Caco-2 (cell line): Measurements from ENCODE around the gene SEC14L1. TPM values are rescaled to one million over a fixed set of nuclear protein-coding genes. Genes with fewer than 3 reads are reported as not detected.

Source experiments
- BruUV-seq: library from RNA; stranded (reverse); fragments of 400-500 nt; replicated peaks from 2 replicates; lab custom pipeline; 2021; lab: Mats Ljungman, UMichigan
- CTCF ChIA-PET: fragments of 300-600 bp; sonication (Branson Sonifier 250); formaldehyde crosslinking; loops from one replicate; lab custom pipeline; 2022; ENCODE audit warnings: antibody characterized with exemption; lab: Charles Lee
- POLR2A ChIA-PET: fragments of 300-600 bp; sonication (Branson Sonifier 250); formaldehyde crosslinking; loops from one replicate; lab custom pipeline; 2022; ENCODE audit warnings: antibody characterized with exemption; lab: Charles Lee
- DNase-seq, 2 experiments: peaks; one replicate each; pipeline versions ENCODE4 v3.0.0 to v3.0.0-alpha.2; 2020 to 2022
- H3K27me3 ChIP-seq: replicated peaks from 2 replicates; pipeline ENCODE4 v1.6.0; 2011; ENCODE audit warnings: low read length; ENCODE audit not compliant: control insufficient read depth, insufficient read depth
- H3K36me3 ChIP-seq: 2 replicates; pipeline ENCODE4 v1.5.1; 2011; ENCODE audit warnings: low read length; ENCODE audit not compliant: control insufficient read depth, insufficient read depth
- H3K4me1 ChIP-seq: fragments of 250-450 bp; sonication (Bioruptor Pico); 2 replicates; pipeline ENCODE4 v1.5.1; 2020; ENCODE audit warnings: mild to moderate bottlenecking
- H3K4me3 ChIP-seq: 2 replicates; pipeline ENCODE4 v1.5.1; 2011; ENCODE audit warnings: low read depth, mild to moderate bottlenecking, control low read depth, low read length
- H3K9me3 ChIP-seq: fragments of 250-450 bp; sonication (Bioruptor Pico); 2 replicates; pipeline ENCODE4 v1.5.1; 2020; ENCODE audit warnings: mild to moderate bottlenecking, moderate library complexity
- H3K27ac Mint-ChIP-seq: one replicate; pipeline ENCODE4 v1.8.0; 2022; ENCODE audit warnings: mixed read lengths; ENCODE audit not compliant: unreplicated experiment
- H3K27me3 Mint-ChIP-seq: one replicate; pipeline ENCODE4 v1.8.0; 2022; ENCODE audit warnings: mixed read lengths; ENCODE audit not compliant: insufficient read depth, unreplicated experiment
- H3K36me3 Mint-ChIP-seq: one replicate; pipeline ENCODE4 v1.8.0; 2022; ENCODE audit warnings: mild to moderate bottlenecking, mixed read lengths; ENCODE audit not compliant: insufficient read depth, unreplicated experiment
- H3K4me1 Mint-ChIP-seq: one replicate; pipeline ENCODE4 v1.8.0; 2022; ENCODE audit warnings: low read depth, mixed read lengths; ENCODE audit not compliant: unreplicated experiment
- H3K4me3 Mint-ChIP-seq: one replicate; pipeline ENCODE4 v1.8.0; 2022; ENCODE audit warnings: mild to moderate bottlenecking, moderate library complexity, mixed read lengths; ENCODE audit not compliant: unreplicated experiment
- H3K9me3 Mint-ChIP-seq: one replicate; pipeline ENCODE4 v1.8.0; 2022; ENCODE audit warnings: mixed read lengths; ENCODE audit not compliant: unreplicated experiment
- CTCF ChIP-seq, 2 experiments: fragments of 200-600 bp in 1 of 2; IDR thresholded peaks; 1 replicate in 1 of 2; 2 replicates in 1 of 2; pipeline versions ENCODE4 v1.5.1 to v1.8.0; 2011 to 2022; ENCODE audit warnings: antibody characterized with exemption in 1 of 2, control low read depth in 1 of 2, inconsistent platforms in 1 of 2, low read depth in 1 of 2, low read length in 1 of 2, mild to moderate bottlenecking in 1 of 2, moderate library complexity in 1 of 2; ENCODE audit not compliant: insufficient read depth in 1 of 2, severe bottlenecking in 1 of 2, unreplicated experiment in 1 of 2
- intact Hi-C: fragments of 100-400 bp; cut with micrococcal nuclease; formaldehyde crosslinking; loops from one replicate; pipeline ENCODE4 v1.10.0; 2022; ENCODE audit not compliant: unreplicated experiment
- total RNA-seq: library from RNA; stranded (reverse); gene quantifications from 2 replicates; pipeline ENCODE4 v1.2.3, GENCODE V29; 2022

The SEC14L1 gene
- total RNA-seq, 1 experiment from 2014 or later: 92.0 TPM

DNA sequence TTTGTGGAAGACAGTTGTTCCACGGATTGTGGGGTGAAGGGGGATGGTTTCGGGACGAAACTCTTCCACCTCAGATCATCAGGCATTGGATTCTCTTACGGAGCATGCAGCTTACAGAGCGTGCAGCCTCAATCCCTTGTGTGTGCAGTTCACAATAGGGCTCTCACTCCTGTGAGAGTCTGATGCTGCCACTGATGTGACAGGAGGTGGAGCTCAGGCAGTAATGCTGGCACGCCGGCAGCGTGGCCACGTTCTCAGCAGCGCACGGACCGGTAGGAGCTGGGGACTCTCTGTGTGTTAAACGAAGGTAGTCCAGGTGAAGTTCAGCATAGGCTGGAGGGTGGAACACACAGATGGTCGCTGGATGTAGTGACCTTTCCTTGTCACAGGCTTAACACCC is 37.8 kb downstream of the SEC14L1 start:
- H3K36me3 ChIP-seq: peaks cover 2% of the 10 kb centered on the region
- Mint-ChIP-seq H3K27me3 (no peaks in the 10 kb centered on the region), H3K4me1 (peaks cover 18% of the 10 kb centered on the region), H3K27ac (no peak overlapping the region), H3K9me3 (peaks cover 17% of the 10 kb centered on the region), H3K4me3 (no peak overlapping the region), H3K36me3 (peaks cover 13% of the 10 kb centered on the region)
- CTCF ChIA-PET: interaction anchor here (0.6 kb wide), 1 partner anchor 1530 kb away, joined by 3 read pairs; no protein-coding TSS in a partner anchor
- no peak for TF ChIP-seq CTCF (IDR thresholded peaks at IDR 0.05; ENCODE audit: insufficient read depth in 1 of 2, low read depth in 1 of 2, low read length in 1 of 2, severe bottlenecking in 1 of 2, unreplicated experiment in 1 of 2)
- H3K4me1 ChIP-seq: no peaks in the 10 kb centered on the region
- H3K4me3 ChIP-seq: no peak overlapping the region
- intact Hi-C loops: no loop called here
- BruUV-seq: no TSS peak
- no peak for DNase-seq
- no peaks in the 10 kb centered on the region for H3K27me3 ChIP-seq
- POLR2A ChIA-PET: no interaction called here
- H3K9me3 ChIP-seq: peaks cover 16% of the 10 kb centered on the region

DNA sequence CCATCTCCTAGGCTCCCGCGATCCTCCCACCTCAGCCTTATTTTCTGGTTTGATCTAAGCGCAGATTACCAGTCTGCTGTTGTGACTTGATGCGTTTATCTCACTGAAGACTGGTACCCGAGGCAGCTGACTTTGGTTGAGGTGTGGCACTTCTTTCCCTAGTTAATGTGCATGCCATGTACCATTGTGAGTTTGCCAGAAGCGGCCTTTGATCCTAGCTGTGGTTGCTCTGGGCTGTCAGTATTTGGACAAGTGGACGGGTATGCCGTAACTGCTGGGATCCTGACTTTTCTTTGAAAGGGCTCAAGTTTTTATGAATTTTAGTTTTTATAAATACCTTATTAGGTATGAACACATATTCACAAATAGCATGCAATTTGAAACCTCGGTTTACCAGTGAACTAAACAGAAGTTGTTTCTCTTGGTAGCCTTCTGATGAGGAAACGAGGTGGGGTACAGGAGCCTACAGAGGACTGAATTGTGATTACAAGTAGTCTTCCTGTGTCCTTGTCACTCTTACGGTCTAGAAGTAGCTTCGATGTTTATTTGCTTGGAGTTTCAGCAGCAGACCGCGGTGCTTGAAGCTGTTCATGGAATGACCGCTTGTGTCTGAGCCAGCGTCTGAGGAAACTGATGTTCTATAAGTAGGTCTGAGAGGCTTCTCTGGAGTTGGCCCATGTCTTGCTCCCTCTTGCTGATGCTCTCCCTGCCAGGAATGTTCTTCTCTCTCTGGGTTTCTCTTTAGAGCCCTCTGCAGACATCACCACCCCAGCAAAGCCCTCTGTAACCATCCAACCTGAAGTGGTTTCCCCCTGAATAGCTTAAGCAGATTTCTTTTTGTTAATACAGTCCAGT is 40.0 kb downstream of the SEC14L1 start:
- intact Hi-C loops: no loop called here
- Histone ChIP-seq H3K4me1 (peaks cover 11% of the 10 kb centered on the region), H3K36me3 (no peaks in the 10 kb centered on the region; the same call in 1 of the 2 replicates), H3K4me3 (no peak overlapping the region), H3K27me3 (no peaks in the 10 kb centered on the region), H3K9me3 (no peaks in the 10 kb centered on the region)
- ChIA-PET CTCF (no interaction called here), POLR2A (no interaction called here)
- H3K36me3 Mint-ChIP-seq: no peaks in the 10 kb centered on the region
- H3K27me3 Mint-ChIP-seq: no peaks in the 10 kb centered on the region
- H3K4me3 Mint-ChIP-seq: no peak overlapping the region
- no peak for DNase-seq
- peaks cover 18% of the 10 kb centered on the region for H3K4me1 Mint-ChIP-seq
- no peaks in the 10 kb centered on the region for H3K9me3 Mint-ChIP-seq
- no peak for TF ChIP-seq CTCF (IDR thresholded peaks at IDR 0.05; ENCODE audit: insufficient read depth in 1 of 2, low read depth in 1 of 2, low read length in 1 of 2, severe bottlenecking in 1 of 2, unreplicated experiment in 1 of 2)
- no TSS peak for BruUV-seq
- H3K27ac Mint-ChIP-seq: no peak overlapping the region

DNA sequence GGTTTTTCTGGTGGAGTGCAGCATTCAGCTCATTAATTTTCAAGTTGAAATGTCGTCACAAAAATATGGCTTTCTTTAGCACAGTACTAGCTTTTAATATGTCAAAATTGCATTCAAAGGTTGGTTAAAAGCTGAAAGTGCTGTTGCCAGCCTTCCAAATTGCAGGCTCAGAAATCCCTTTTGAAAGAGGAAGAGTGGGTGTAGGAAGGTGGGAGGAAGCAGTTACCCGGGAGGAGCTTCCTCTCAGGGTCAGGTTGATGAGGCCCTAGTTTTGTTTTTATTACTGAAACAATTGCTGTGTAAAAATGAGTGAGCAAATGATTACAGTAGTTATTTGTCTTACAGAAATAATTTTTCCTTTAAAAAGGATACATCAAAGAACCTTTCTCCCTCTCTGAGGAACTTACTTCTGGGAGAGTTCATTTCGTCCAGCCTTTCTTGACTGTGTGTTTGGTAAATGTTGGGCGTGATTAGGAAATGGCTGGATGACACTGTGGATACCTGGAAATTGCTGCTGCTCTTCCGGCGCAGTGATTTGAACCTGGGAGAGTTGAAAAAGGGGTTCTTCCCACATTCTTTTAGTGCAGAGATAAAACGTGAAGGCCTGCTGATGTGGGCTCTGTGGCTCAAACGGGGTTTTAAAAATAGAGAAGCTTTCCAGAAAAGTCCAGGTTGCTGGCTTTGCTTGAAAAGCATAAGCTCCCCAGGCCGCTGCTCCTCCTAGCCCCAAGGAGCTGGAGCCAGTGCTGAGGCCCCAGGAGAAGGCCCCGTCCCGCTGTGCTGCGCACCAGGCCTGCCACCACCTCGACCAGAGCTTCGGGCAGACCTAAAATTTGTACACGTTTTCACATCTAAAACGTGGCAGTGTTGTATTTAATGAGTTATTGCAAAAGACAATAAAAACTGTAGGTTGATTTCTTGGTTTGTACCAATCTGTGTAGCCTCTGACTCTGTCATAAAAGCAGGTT is 41.7 kb downstream of the SEC14L1 start:
- no peaks in the 10 kb centered on the region for H3K9me3 Mint-ChIP-seq
- intact Hi-C loops: no loop called here
- H3K27me3 Mint-ChIP-seq: no peaks in the 10 kb centered on the region
- H3K36me3 Mint-ChIP-seq: no peaks in the 10 kb centered on the region
- DNase-seq: no peak
- peaks cover 19% of the 10 kb centered on the region for H3K4me1 ChIP-seq
- no peaks in the 10 kb centered on the region; the same call in 1 of the 2 replicates for H3K36me3 ChIP-seq
- H3K4me3 ChIP-seq: no peak overlapping the region
- no peak overlapping the region for H3K27ac Mint-ChIP-seq
- ChIA-PET POLR2A (no interaction called here), CTCF (interaction anchor here (0.5 to 1.2 kb wide), 2 partner anchors 94 to 388 kb away, joined by 3 to 4 read pairs; no protein-coding TSS in a partner anchor)
- no peaks in the 10 kb centered on the region for H3K9me3 ChIP-seq
- H3K4me3 Mint-ChIP-seq: no peak overlapping the region
- no peak for TF ChIP-seq CTCF (IDR thresholded peaks at IDR 0.05; ENCODE audit: insufficient read depth in 1 of 2, low read depth in 1 of 2, low read length in 1 of 2, severe bottlenecking in 1 of 2, unreplicated experiment in 1 of 2)
- no peaks in the 10 kb centered on the region for H3K27me3 ChIP-seq
- H3K4me1 Mint-ChIP-seq: peaks cover 11% of the 10 kb centered on the region
- BruUV-seq: no TSS peak
